GM12878 (cell line): ENCODE measurements around the gene XPNPEP2. TPM values are rescaled to one million over a fixed set of nuclear protein-coding genes. Genes with fewer than 3 reads are reported as not detected.

Experiments used
- ATF7 ChIP-seq: fragments of 450-650 bp; IDR thresholded peaks from 2 replicates; pipeline ENCODE4 v1.6.1; 2016; ENCODE audit warnings: low read depth, mild to moderate bottlenecking
- CBX3 ChIP-seq: fragments of 200-600 bp; sonication (generic); IDR thresholded peaks from 2 replicates; pipeline ENCODE4 v1.6.1; 2016; ENCODE audit warnings: low read depth, borderline replicate concordance
- IRF5 ChIP-seq: fragments of 450-650 bp; IDR thresholded peaks from 2 replicates; pipeline ENCODE4 v1.6.1; 2017; ENCODE audit warnings: borderline replicate concordance
- MTA2 ChIP-seq: fragments of 450-650 bp; IDR thresholded peaks from 2 replicates; pipeline ENCODE4 v1.6.1; 2016; ENCODE audit warnings: low read depth, mild to moderate bottlenecking, moderate library complexity
- POLR2AphosphoS5 ChIP-seq: IDR thresholded peaks from 2 replicates; pipeline ENCODE4 v1.6.1; 2011; ENCODE audit warnings: mild to moderate bottlenecking, low read length, inconsistent platforms
- REST ChIP-seq: IDR thresholded peaks from 2 replicates; pipeline ENCODE4 v1.6.1; 2012; ENCODE audit warnings: mild to moderate bottlenecking, low read depth, low read length
- STAT1 ChIP-seq: fragments of 450-650 bp; conservative IDR thresholded peaks from 2 replicates; pipeline ENCODE4 v1.6.1; 2014; ENCODE audit warnings: antibody characterized with exemption, mild to moderate bottlenecking
- ZNF622 ChIP-seq: fragments of 450-650 bp; IDR thresholded peaks from 2 replicates; pipeline ENCODE4 v1.6.1; 2017; ENCODE audit warnings: mild to moderate bottlenecking, inconsistent platforms
- ZZZ3 ChIP-seq: IDR thresholded peaks from 2 replicates; pipeline ENCODE4 v1.6.1; 2011; ENCODE audit warnings: low read depth; ENCODE audit not compliant: control insufficient read depth, insufficient read length
- polyA plus RNA-seq, 11 experiments: library from polyadenylated mRNA; depleted of rRNA in 4 of 11; unstranded in 6 of 11; stranded (reverse) in 5 of 11; fragments of >200 nt; fragmentation: Nextera tagmentation in 4 of 11; fragmentation: Illumina TruSeq in 1 of 11; extraction: Ambion mirVana in 4 of 11; extraction: Trizol in 1 of 11; gene quantifications; 1 replicate in 1 of 11; 2 replicates in 10 of 11; pipeline versions ENCODE4 v1.2.1 to v1.2.3, GENCODE V29; 2011 to 2016; ENCODE audit warnings: inconsistent platforms in 2 of 11, missing spikeins in 2 of 11, low read depth in 1 of 11
- total RNA-seq, 4 experiments: library from RNA; depleted of rRNA in 3 of 4; stranded (reverse); fragments of >200 nt in 3 of 4; fragmentation: Illumina TruSeq in 1 of 4; extraction: Trizol in 1 of 4; gene quantifications; 2 replicates each; pipeline versions ENCODE4 v1.2.1 to v1.2.3, GENCODE V29; 2013 to 2021
- TF ChIP-seq, protein P1 (sequence below): fragments of 450-650 bp; formaldehyde crosslinking; IDR thresholded peaks from 2 replicates; pipeline ENCODE4 v1.4.0; 2022; ENCODE audit warnings: mild to moderate bottlenecking, moderate library complexity
- TF ChIP-seq, protein P2 (sequence below): IDR thresholded peaks from 2 replicates; pipeline ENCODE4 v1.6.1; 2012; ENCODE audit warnings: improper control_type of control experiment, low read depth, low read length; ENCODE audit not compliant: insufficient replicate concordance
- TF ChIP-seq, protein P3 (sequence below): IDR thresholded peaks from 2 replicates; pipeline ENCODE4 v1.6.1; 2011; ENCODE audit warnings: borderline replicate concordance, low read depth, mild to moderate bottlenecking, moderate library complexity, low read length; ENCODE audit not compliant: insufficient read depth, poor library complexity, severe bottlenecking

The XPNPEP2 gene
- total and polyA plus RNA-seq, 10 of the 15 experiments (the other 5 are each of a cell fraction or from before 2014, with no cell fraction given): 0.04 to 0.37 (median 0.15) TPM

- TF ChIP-seq, protein P1, sequence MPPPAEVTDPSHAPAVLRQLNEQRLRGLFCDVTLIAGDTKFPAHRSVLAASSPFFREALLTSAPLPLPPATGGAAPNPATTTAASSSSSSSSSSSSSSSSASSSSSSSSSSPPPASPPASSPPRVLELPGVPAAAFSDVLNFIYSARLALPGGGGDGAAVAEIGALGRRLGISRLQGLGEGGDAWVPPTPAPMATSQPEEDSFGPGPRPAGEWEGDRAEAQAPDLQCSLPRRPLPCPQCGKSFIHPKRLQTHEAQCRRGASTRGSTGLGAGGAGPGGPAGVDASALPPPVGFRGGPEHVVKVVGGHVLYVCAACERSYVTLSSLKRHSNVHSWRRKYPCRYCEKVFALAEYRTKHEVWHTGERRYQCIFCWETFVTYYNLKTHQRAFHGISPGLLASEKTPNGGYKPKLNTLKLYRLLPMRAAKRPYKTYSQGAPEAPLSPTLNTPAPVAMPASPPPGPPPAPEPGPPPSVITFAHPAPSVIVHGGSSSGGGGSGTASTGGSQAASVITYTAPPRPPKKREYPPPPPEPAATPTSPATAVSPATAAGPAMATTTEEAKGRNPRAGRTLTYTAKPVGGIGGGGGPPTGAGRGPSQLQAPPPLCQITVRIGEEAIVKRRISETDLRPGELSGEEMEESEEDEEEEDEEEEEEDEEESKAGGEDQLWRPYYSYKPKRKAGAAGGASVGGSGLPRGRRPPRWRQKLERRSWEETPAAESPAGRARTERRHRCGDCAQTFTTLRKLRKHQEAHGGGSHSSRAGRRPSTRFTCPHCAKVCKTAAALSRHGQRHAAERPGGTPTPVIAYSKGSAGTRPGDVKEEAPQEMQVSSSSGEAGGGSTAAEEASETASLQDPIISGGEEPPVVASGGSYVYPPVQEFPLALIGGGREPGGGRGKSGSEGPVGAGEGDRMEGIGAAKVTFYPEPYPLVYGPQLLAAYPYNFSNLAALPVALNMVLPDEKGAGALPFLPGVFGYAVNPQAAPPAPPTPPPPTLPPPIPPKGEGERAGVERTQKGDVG (CRISPR knock-in tag): no peak
- no peak for TF ChIP-seq CBX3
- TF ChIP-seq IRF5: no peak
- no peak for TF ChIP-seq ZZZ3
- TF ChIP-seq STAT1: no peak
- TF ChIP-seq ATF7: peak; percentile 42; the same call in 1 of the 2 replicates
- TF ChIP-seq, protein P2, sequence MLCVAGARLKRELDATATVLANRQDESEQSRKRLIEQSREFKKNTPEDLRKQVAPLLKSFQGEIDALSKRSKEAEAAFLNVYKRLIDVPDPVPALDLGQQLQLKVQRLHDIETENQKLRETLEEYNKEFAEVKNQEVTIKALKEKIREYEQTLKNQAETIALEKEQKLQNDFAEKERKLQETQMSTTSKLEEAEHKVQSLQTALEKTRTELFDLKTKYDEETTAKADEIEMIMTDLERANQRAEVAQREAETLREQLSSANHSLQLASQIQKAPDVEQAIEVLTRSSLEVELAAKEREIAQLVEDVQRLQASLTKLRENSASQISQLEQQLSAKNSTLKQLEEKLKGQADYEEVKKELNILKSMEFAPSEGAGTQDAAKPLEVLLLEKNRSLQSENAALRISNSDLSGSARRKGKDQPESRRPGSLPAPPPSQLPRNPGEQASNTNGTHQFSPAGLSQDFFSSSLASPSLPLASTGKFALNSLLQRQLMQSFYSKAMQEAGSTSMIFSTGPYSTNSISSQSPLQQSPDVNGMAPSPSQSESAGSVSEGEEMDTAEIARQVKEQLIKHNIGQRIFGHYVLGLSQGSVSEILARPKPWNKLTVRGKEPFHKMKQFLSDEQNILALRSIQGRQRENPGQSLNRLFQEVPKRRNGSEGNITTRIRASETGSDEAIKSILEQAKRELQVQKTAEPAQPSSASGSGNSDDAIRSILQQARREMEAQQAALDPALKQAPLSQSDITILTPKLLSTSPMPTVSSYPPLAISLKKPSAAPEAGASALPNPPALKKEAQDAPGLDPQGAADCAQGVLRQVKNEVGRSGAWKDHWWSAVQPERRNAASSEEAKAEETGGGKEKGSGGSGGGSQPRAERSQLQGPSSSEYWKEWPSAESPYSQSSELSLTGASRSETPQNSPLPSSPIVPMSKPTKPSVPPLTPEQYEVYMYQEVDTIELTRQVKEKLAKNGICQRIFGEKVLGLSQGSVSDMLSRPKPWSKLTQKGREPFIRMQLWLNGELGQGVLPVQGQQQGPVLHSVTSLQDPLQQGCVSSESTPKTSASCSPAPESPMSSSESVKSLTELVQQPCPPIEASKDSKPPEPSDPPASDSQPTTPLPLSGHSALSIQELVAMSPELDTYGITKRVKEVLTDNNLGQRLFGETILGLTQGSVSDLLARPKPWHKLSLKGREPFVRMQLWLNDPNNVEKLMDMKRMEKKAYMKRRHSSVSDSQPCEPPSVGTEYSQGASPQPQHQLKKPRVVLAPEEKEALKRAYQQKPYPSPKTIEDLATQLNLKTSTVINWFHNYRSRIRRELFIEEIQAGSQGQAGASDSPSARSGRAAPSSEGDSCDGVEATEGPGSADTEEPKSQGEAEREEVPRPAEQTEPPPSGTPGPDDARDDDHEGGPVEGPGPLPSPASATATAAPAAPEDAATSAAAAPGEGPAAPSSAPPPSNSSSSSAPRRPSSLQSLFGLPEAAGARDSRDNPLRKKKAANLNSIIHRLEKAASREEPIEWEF: peak; percentile 88
- no peak for TF ChIP-seq REST
- TF ChIP-seq, protein P3, sequence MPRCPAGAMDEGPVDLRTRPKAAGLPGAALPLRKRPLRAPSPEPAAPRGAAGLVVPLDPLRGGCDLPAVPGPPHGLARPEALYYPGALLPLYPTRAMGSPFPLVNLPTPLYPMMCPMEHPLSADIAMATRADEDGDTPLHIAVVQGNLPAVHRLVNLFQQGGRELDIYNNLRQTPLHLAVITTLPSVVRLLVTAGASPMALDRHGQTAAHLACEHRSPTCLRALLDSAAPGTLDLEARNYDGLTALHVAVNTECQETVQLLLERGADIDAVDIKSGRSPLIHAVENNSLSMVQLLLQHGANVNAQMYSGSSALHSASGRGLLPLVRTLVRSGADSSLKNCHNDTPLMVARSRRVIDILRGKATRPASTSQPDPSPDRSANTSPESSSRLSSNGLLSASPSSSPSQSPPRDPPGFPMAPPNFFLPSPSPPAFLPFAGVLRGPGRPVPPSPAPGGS: no peak
- TF ChIP-seq POLR2AphosphoS5: peak; percentile 83
- TF ChIP-seq MTA2: peak; percentile 68
- TF ChIP-seq ZNF622: no peak
These were observed 42.4 kb downstream of the XPNPEP2 start (continued) for GRCh38 chrX:129781134-129781672.
